RWPE2 (cell line): ENCODE data around the gene DHX58.

Experiments
- ATAC-seq: fragments of 200-7000 bp; cut with Tn5 transposase; 3 replicates; pipeline ENCODE4 v1.9.1; 2021; ENCODE audit warnings: low read depth
- DNase-seq: peaks from one replicate; pipeline ENCODE4 v3.0.0-alpha.2; 2020; ENCODE audit warnings: low spot score
- H3K27ac ChIP-seq: fragments of 450-650 bp; 2 replicates; pipeline ENCODE4 v1.5.1; 2017; ENCODE audit warnings: mild to moderate bottlenecking; ENCODE audit not compliant: poor library complexity, severe bottlenecking
- H3K27me3 ChIP-seq: fragments of 250-450 bp; sonication (Bioruptor Pico); 2 replicates; pipeline ENCODE4 v1.5.1; 2021; ENCODE audit warnings: mild to moderate bottlenecking, moderate library complexity; ENCODE audit not compliant: insufficient read depth, poor library complexity, severe bottlenecking
- H3K36me3 ChIP-seq: fragments of 250-450 bp; sonication (Bioruptor Pico); 2 replicates; pipeline ENCODE4 v1.5.1; 2020; ENCODE audit warnings: low read depth, mild to moderate bottlenecking, moderate library complexity
- H3K4me1 ChIP-seq: fragments of 250-450 bp; sonication (Bioruptor Pico); 2 replicates; pipeline ENCODE4 v1.5.1; 2021; ENCODE audit warnings: mild to moderate bottlenecking, moderate library complexity; ENCODE audit not compliant: insufficient read depth, poor library complexity, severe bottlenecking
- H3K4me3 ChIP-seq: fragments of 250-450 bp; sonication (Bioruptor Pico); 2 replicates; pipeline ENCODE4 v1.5.1; 2021; ENCODE audit warnings: mild to moderate bottlenecking, moderate library complexity; ENCODE audit not compliant: severe bottlenecking
- H3K9me3 ChIP-seq: fragments of 250-450 bp; sonication (Bioruptor Pico); 2 replicates; pipeline ENCODE4 v1.5.1; 2021; ENCODE audit warnings: mild to moderate bottlenecking, moderate library complexity; ENCODE audit not compliant: severe bottlenecking
- CTCF ChIP-seq: fragments of 450-650 bp; IDR thresholded peaks from one replicate; pipeline ENCODE4 v1.5.1; 2017; ENCODE audit warnings: mild to moderate bottlenecking, moderate library complexity; ENCODE audit not compliant: poor library complexity, severe bottlenecking

Gene DHX58

GRCh38 chr17:42081516-42082129 lies 30.9 kb downstream of the DHX58 start:
- DNase-seq (no peak), ATAC-seq (no peak)
- Histone ChIP-seq H3K36me3 (no peaks in the 10 kb centered on the region), H3K9me3 (no peaks in the 10 kb centered on the region), H3K27ac (no peak overlapping the region), H3K4me1 (no peaks in the 10 kb centered on the region), H3K4me3 (no peak overlapping the region), H3K27me3 (no peaks in the 10 kb centered on the region)
- no peak for TF ChIP-seq CTCF

- no peak for TF ChIP-seq CTCF
- Histone ChIP-seq H3K4me1 (no peaks in the 10 kb centered on the region), H3K27me3 (no peaks in the 10 kb centered on the region), H3K9me3 (no peaks in the 10 kb centered on the region), H3K27ac (no peak overlapping the region), H3K36me3 (no peaks in the 10 kb centered on the region), H3K4me3 (no peak overlapping the region)
- no peak for ATAC-seq
- DNase-seq: no peak
These were observed 33.0 kb downstream of the DHX58 start for GRCh38 chr17:42079541-42079940.

GRCh38 chr17:42078396-42079043 lies 34.0 kb downstream of the DHX58 start:
- ATAC-seq (no peak), DNase-seq (no peak)
- no peak for TF ChIP-seq CTCF
- no peak overlapping the region for H3K4me3 ChIP-seq
- H3K36me3 ChIP-seq: no peaks in the 10 kb centered on the region
- no peaks in the 10 kb centered on the region for H3K27me3 ChIP-seq
- H3K4me1 ChIP-seq: no peaks in the 10 kb centered on the region
- no peak overlapping the region for H3K27ac ChIP-seq
- H3K9me3 ChIP-seq: no peaks in the 10 kb centered on the region

- no peaks in the 10 kb centered on the region for H3K4me1 ChIP-seq
- H3K36me3 ChIP-seq: no peaks in the 10 kb centered on the region
- H3K27me3 ChIP-seq: no peaks in the 10 kb centered on the region
- DNase-seq: no peak
- H3K27ac ChIP-seq: no peak overlapping the region
- ATAC-seq: no peak
- no peak for TF ChIP-seq CTCF
- H3K9me3 ChIP-seq: no peaks in the 10 kb centered on the region
- H3K4me3 ChIP-seq: no peak overlapping the region
These were observed 34.8 kb downstream of the DHX58 start for GRCh38 chr17:42077755-42078154.
